Measurements from ENCODE around the gene SLC25A21. TPM values are rescaled to one million over a fixed set of nuclear protein-coding genes. Genes with fewer than 3 reads are reported as not detected.
A peak's percentile ranks its signal among the peaks of the same experiment; 100 is the strongest.

Gene SLC25A21
- total and polyA plus RNA-seq, 2 experiments from 2014 or later, result 10.6 to 12.1 TPM

DNA sequence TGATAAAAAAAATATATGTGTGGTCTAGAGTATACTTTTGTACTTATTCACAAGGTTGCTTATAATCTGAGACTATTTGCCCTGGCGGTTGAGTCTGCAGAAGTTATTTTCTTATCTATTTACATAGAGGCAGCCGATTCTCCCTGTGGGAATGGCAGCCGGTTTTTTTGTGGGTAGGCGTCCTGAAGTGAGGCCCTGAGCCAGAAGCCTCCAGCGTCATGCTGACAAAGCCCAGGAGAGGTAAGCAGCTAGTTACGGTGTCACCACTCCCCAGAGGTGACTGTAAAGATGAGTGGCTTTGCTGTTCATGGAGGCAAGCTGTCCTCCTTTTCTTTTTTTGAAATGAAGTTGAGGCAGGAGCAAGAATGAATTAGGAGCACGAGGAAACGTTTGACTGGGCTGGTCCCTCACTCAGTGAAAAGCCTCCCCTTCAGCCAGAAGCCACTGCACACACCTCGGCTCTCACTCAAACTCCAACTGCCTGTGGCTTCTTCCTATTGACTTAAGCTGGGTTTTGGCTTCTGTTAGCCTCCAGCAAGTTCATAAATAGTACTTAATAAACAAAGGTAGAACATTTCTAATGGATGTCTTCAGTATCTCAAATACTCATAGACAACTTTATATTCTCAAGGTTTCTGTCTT lies 489.2 kb downstream of the SLC25A21 start:
- H3K27ac Mint-ChIP-seq, result no peak overlapping the region
- no peak overlapping the region for H3K27ac ChIP-seq (ENCODE audit: low read depth)
- DNase-seq (ENCODE audit: low spot score), result peak; percentile 41

DNA sequence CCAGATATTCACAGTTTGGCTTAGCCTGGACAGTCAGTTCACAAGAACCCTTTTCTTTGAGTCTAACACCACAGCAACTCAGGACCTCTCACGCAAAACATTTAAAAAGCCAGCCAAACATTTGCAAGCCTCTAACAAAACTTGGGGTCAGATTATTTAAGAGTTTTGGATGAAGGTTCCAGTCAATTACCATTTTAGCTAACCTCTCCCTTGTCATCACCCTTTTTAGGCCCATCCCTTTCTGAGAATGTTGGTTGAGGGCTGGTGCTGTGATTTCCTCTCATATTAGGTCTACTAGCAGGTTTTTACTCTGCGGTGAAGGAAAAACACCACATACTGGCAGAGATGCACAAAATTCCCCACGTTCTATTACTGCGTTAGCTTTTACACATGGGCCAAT lies 490.1 kb downstream of the SLC25A21 start:
- Histone ChIP-seq H4K20me1 (replicated peaks; ENCODE audit: insufficient read depth) (no peaks in the 10 kb centered on the region), H3K4me2 (0 out of 2 replicates have a peak overlapping the region, but pooled peaks have one; percentile 40), H3F3A (replicated peaks; ENCODE audit: low read depth) (no peaks in the 10 kb centered on the region), H2AFZ (no peak overlapping the region), H3K4me1 (ENCODE audit: insufficient read depth) (peaks cover 48% of the 10 kb centered on the region), H3K79me2 (replicated peaks; ENCODE audit: insufficient read depth) (no peaks in the 10 kb centered on the region), H3K36me3 (ENCODE audit: insufficient read depth) (no peaks in the 10 kb centered on the region), H3K27me3 (ENCODE audit: insufficient read depth) (no peaks in the 10 kb centered on the region), H3K27ac (ENCODE audit: low read depth) (no peak overlapping the region), H3K4me3 (no peak overlapping the region), H3K9me2 (ENCODE audit: insufficient read depth) (no peaks in the 10 kb centered on the region)
- Mint-ChIP-seq H3K27ac (no peak overlapping the region), H3K9me3 (no peaks in the 10 kb centered on the region), H3K27me3 (ENCODE audit: insufficient read depth, low read depth, poor library complexity) (peaks cover 4% of the 10 kb centered on the region), H3K4me1 (peaks cover 53% of the 10 kb centered on the region), H3K36me3 (ENCODE audit: low read depth) (no peaks in the 10 kb centered on the region), H3K4me3 (no peak overlapping the region)
- ATAC-seq, result peak; percentile 28; the same call in 1 of the 3 replicates
- DNase-seq (ENCODE audit: low spot score), result no peak
- TF ChIP-seq, protein P1, sequence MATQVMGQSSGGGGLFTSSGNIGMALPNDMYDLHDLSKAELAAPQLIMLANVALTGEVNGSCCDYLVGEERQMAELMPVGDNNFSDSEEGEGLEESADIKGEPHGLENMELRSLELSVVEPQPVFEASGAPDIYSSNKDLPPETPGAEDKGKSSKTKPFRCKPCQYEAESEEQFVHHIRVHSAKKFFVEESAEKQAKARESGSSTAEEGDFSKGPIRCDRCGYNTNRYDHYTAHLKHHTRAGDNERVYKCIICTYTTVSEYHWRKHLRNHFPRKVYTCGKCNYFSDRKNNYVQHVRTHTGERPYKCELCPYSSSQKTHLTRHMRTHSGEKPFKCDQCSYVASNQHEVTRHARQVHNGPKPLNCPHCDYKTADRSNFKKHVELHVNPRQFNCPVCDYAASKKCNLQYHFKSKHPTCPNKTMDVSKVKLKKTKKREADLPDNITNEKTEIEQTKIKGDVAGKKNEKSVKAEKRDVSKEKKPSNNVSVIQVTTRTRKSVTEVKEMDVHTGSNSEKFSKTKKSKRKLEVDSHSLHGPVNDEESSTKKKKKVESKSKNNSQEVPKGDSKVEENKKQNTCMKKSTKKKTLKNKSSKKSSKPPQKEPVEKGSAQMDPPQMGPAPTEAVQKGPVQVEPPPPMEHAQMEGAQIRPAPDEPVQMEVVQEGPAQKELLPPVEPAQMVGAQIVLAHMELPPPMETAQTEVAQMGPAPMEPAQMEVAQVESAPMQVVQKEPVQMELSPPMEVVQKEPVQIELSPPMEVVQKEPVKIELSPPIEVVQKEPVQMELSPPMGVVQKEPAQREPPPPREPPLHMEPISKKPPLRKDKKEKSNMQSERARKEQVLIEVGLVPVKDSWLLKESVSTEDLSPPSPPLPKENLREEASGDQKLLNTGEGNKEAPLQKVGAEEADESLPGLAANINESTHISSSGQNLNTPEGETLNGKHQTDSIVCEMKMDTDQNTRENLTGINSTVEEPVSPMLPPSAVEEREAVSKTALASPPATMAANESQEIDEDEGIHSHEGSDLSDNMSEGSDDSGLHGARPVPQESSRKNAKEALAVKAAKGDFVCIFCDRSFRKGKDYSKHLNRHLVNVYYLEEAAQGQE (IDR thresholded peaks at IDR 0.05; ENCODE audit: unreplicated experiment), result no peak
- TF ChIP-seq STAT1 (IDR thresholded peaks at IDR 0.05; ENCODE audit: unreplicated experiment) (no peak), ZNF331 (CRISPR knock-in tag; IDR thresholded peaks at IDR 0.05; ENCODE audit: low read depth) (no peak)

More for the DNA sequence above, 489.2 kb downstream of the SLC25A21 start:
- Histone ChIP-seq H3K4me2 (no peak overlapping the region), H4K20me1 (replicated peaks; ENCODE audit: insufficient read depth) (no peaks in the 10 kb centered on the region), H3K36me3 (ENCODE audit: insufficient read depth) (no peaks in the 10 kb centered on the region), H3K4me1 (ENCODE audit: insufficient read depth) (peaks cover 46% of the 10 kb centered on the region), H3K79me2 (replicated peaks; ENCODE audit: insufficient read depth) (no peaks in the 10 kb centered on the region), H2AFZ (no peak overlapping the region), H3F3A (replicated peaks; ENCODE audit: low read depth) (no peaks in the 10 kb centered on the region), H3K27me3 (ENCODE audit: insufficient read depth) (no peaks in the 10 kb centered on the region), H3K9me2 (ENCODE audit: insufficient read depth) (no peaks in the 10 kb centered on the region), H3K4me3 (no peak overlapping the region)
- peak; percentile 70 for ATAC-seq
- H3K9me3 Mint-ChIP-seq, result no peaks in the 10 kb centered on the region
- H3K36me3 Mint-ChIP-seq (ENCODE audit: low read depth), result no peaks in the 10 kb centered on the region
- TF ChIP-seq, protein P1 (IDR thresholded peaks at IDR 0.05; ENCODE audit: unreplicated experiment), result no peak
- no peak for TF ChIP-seq EZH2phosphoT487 (IDR thresholded peaks at IDR 0.05; ENCODE audit: unreplicated experiment)
- TF ChIP-seq CREB1 (CRISPR knock-in tag; IDR thresholded peaks at IDR 0.05; ENCODE audit: low read depth), result no peak
- TF ChIP-seq EZH2 (IDR thresholded peaks at IDR 0.05; ENCODE audit: low read depth, unreplicated experiment), result no peak
- no peak for TF ChIP-seq NANOG (IDR thresholded peaks at IDR 0.05; ENCODE audit: borderline replicate concordance)
- TF ChIP-seq, protein P2, sequence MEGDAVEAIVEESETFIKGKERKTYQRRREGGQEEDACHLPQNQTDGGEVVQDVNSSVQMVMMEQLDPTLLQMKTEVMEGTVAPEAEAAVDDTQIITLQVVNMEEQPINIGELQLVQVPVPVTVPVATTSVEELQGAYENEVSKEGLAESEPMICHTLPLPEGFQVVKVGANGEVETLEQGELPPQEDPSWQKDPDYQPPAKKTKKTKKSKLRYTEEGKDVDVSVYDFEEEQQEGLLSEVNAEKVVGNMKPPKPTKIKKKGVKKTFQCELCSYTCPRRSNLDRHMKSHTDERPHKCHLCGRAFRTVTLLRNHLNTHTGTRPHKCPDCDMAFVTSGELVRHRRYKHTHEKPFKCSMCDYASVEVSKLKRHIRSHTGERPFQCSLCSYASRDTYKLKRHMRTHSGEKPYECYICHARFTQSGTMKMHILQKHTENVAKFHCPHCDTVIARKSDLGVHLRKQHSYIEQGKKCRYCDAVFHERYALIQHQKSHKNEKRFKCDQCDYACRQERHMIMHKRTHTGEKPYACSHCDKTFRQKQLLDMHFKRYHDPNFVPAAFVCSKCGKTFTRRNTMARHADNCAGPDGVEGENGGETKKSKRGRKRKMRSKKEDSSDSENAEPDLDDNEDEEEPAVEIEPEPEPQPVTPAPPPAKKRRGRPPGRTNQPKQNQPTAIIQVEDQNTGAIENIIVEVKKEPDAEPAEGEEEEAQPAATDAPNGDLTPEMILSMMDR (conservative IDR thresholded peaks at IDR 0.05; ENCODE audit: low read depth in 2 of 2), result no peak
- no peak overlapping the region for H3K4me3 Mint-ChIP-seq
- peaks cover 4% of the 10 kb centered on the region for H3K27me3 Mint-ChIP-seq (ENCODE audit: insufficient read depth, low read depth, poor library complexity)
- H3K4me1 Mint-ChIP-seq, result peaks cover 50% of the 10 kb centered on the region

Data from GM23338 (cell line).